PFSK-1 (cell line): Measurements from ENCODE around the gene TMEM14B.

Experiments
- POLR2AphosphoS5 ChIP-seq: IDR thresholded peaks from 2 replicates; pipeline ENCODE4 v1.6.1; 2012; ENCODE audit warnings: low read depth, mild to moderate bottlenecking, control low read depth, low read length, moderate library complexity
- REST ChIP-seq, 2 experiments: IDR thresholded peaks; 2 replicates each; pipeline versions ENCODE4 v1.6.1 to v1.8.0; 2011 to 2012; ENCODE audit warnings: low read depth in 2 of 2, low read length in 2 of 2, control low read depth in 1 of 2, inconsistent platforms in 1 of 2, mild to moderate bottlenecking in 1 of 2, moderate library complexity in 1 of 2; ENCODE audit not compliant: insufficient read depth in 1 of 2
- SIN3A ChIP-seq: IDR thresholded peaks from 2 replicates; pipeline ENCODE4 v1.6.1; 2012; ENCODE audit warnings: mild to moderate bottlenecking, low read length, moderate library complexity, borderline replicate concordance; ENCODE audit not compliant: insufficient read depth
- TAF1 ChIP-seq: IDR thresholded peaks from 2 replicates; pipeline ENCODE4 v1.6.1; 2012; ENCODE audit warnings: low read length, control low read depth, borderline replicate concordance; ENCODE audit not compliant: insufficient read depth

- no peak for TF ChIP-seq REST (IDR thresholded peaks at IDR 0.05; ENCODE audit: insufficient read depth in 1 of 2, low read depth in 2 of 2, low read length in 2 of 2)
- no peak for TF ChIP-seq TAF1
- TF ChIP-seq SIN3A: no peak
- no peak for TF ChIP-seq POLR2AphosphoS5
Measured at GRCh38 chr6:10779076-10779475, 31.5 kb downstream of the TMEM14B start.
